Stimulated activated naive CD8-positive, alpha-beta T cell treated with anti-CD3 and anti-CD28 coated beads, Interleukin-15, Interleukin-2, amounts not matched to agents 100 ng/mL and 50 ng/mL, for 24 hours (primary cell): ENCODE data around the gene PIM1.

Experiments
- H3K27ac Mint-ChIP-seq: one replicate; pipeline ENCODE4 v1.8.0; 2021; ENCODE audit warnings: mild to moderate bottlenecking, mixed read lengths
- H3K27me3 Mint-ChIP-seq: one replicate; pipeline ENCODE4 v1.8.0; 2021; ENCODE audit warnings: mixed read lengths
- H3K36me3 Mint-ChIP-seq: one replicate; pipeline ENCODE4 v1.8.0; 2021; ENCODE audit warnings: low read depth, mixed read lengths
- H3K4me1 Mint-ChIP-seq: one replicate; pipeline ENCODE4 v1.8.0; 2021; ENCODE audit warnings: low read depth, mixed read lengths
- H3K4me3 Mint-ChIP-seq: one replicate; pipeline ENCODE4 v1.8.0; 2021; ENCODE audit warnings: mild to moderate bottlenecking, mixed read lengths
- H3K9me3 Mint-ChIP-seq: one replicate; pipeline ENCODE4 v1.8.0; 2021; ENCODE audit warnings: mixed read lengths

The PIM1 gene

DNA sequence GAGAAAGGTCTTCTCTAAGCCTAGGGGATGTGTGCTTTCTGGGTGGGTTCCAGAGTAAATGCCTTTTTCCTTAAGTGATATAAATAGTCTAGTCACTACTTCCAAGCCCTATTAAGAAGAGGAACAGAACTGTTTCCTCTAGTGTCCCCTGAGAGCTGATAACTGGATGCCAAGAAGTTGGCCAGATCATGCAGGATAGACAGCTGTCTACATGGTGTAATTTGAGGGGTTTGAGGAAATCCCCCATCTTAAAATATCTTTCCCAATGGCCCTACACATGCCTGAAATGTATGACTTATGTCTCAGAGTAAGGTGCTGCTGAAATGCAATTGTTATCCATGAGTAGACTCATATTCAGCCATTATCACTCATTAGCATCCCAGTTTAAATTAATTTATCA is 20.2 kb upstream of the PIM1 start:
- H3K27me3 Mint-ChIP-seq: no peaks in the 10 kb centered on the region
- H3K27ac Mint-ChIP-seq: peak overlapping the region; percentile 16
- H3K4me3 Mint-ChIP-seq: peak overlapping the region; percentile 9
- H3K4me1 Mint-ChIP-seq: peaks cover 29% of the 10 kb centered on the region
- no peaks in the 10 kb centered on the region for H3K36me3 Mint-ChIP-seq
- H3K9me3 Mint-ChIP-seq: no peaks in the 10 kb centered on the region

DNA sequence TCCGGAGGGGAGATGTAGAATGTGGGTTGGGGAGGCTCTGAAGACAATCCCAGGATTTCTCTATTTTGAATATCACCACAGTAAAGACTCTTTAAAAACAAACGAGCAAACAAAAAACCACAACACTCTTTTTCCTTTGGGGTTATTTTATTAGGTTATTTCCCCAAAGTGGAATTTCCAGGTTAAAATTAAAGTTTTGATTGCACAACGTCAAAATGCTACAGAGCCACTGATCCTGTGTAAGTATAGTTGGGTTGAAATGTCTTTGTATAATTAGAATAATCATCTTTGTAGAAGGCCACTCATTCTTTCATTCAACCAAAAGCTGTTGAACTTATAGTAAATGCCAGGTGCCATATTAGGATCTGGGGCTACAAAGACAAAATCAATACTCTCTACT is 19.6 kb upstream of the PIM1 start:
- H3K9me3 Mint-ChIP-seq: no peaks in the 10 kb centered on the region
- peak overlapping the region; percentile 16 for H3K27ac Mint-ChIP-seq
- H3K27me3 Mint-ChIP-seq: no peaks in the 10 kb centered on the region
- H3K4me1 Mint-ChIP-seq: peaks cover 35% of the 10 kb centered on the region
- H3K36me3 Mint-ChIP-seq: no peaks in the 10 kb centered on the region
- H3K4me3 Mint-ChIP-seq: peak overlapping the region; percentile 9

DNA sequence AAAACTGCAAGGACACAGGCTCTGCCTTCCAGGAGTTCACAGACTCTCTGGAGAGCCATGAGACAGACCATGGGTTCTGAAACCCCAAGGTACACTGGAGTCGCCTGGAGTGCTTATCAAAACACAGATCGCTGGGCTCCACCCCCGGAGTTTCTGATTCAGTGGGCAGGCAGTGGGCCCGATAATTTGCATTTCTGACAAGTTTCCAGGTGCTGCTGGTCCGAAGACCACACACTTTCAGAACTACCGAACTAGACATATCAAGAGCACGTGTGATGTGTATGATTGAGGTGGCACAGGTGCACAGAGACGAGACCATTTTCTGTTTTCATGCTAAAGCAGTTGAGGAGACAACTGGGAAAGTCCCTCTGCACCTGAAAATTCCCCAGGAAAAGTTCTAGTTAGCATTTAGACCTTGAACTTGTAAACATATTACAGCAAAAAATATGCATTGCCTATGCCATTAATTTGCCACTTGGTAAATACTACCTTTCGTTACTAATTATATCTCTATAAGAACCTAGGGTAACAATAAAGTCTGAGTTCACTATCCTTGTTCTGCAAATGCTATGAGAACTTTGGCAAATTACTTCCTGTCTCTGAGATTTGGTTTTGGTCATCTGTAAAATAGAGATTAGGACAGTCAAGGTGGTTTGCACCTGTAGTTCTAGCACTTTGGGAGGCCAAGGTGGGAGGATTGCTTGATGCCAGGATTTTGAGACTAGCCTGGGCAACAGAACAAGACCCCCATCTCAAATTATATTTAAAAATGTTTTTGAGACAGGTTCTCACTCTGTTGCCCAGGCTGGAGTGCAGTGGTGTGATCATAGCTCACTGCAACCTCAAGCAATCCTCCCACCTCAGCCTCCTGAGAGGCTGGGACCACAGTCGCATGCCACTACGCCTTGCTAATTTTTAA is 14.3 kb upstream of the PIM1 start:
- H3K27me3 Mint-ChIP-seq: no peaks in the 10 kb centered on the region
- H3K36me3 Mint-ChIP-seq: no peaks in the 10 kb centered on the region
- H3K27ac Mint-ChIP-seq: peak overlapping the region; percentile 61
- H3K9me3 Mint-ChIP-seq: no peaks in the 10 kb centered on the region
- H3K4me3 Mint-ChIP-seq: peak overlapping the region; percentile 42
- H3K4me1 Mint-ChIP-seq: peaks cover 44% of the 10 kb centered on the region

DNA sequence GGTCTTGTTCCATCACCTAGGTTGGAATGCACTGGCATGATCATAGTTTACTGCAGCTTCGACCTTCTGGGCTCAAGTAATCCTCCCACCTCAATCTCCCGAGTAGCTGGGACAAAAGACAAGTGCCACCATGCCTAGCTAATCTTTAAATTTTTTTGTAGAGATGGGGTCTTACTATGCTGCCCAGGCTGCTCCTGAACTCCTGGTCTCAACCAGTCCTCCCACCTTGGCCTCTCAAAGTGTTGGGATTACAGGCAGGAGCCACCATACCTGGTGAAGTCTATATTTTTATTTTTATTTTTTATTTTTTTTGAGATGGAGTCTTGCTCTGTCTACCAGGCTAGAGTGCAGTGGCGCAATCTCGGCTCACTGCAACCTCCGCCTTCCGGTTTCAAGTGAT is 11.4 kb upstream of the PIM1 start:
- Mint-ChIP-seq H3K9me3 (no peaks in the 10 kb centered on the region), H3K36me3 (no peaks in the 10 kb centered on the region), H3K4me3 (no peak overlapping the region), H3K27me3 (no peaks in the 10 kb centered on the region), H3K27ac (no peak overlapping the region), H3K4me1 (peaks cover 42% of the 10 kb centered on the region)

DNA sequence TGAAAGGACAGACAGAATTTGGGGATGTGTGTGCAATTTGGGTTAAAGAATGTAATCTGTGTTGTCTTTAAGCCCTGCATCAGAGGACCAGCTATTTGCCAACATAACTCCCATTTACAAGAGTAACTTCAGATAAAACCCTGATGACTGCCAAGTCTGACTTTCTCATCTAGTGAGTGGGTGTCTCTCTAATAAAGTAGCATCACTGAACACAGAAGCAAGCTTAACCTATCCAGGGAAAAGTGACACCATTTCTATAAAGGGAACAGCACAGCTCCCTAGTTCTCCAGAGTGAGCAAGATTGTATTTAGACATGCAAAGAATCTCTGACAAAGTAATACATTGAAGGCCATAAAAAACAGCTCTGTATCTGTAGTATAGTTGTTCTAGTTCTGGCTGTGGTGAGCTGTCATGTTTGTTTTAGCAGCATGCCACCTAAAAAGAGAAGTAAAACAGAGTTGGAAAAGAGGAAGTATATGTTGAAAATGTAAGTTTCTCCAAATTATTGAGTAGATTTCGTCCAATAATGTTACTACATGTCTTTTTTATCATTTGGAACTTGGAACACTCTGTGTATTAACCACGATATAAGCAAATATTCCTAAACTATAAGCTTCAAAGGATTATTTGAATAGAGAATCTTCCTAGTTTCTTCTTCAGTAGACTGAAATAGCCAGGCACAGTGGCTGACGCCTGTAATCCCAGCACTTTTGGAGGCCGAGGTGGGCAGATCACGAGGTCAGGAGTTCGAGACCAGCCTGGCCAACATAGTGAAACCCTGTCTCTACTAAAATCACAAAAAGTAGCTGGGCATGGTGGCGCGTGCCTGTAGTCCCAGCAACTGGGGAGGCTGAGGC is 8.8 kb upstream of the PIM1 start:
- Mint-ChIP-seq H3K36me3 (no peaks in the 10 kb centered on the region), H3K27me3 (no peaks in the 10 kb centered on the region), H3K27ac (peak overlapping the region; percentile 24), H3K9me3 (no peaks in the 10 kb centered on the region), H3K4me3 (no peak overlapping the region), H3K4me1 (peaks cover 22% of the 10 kb centered on the region)

DNA sequence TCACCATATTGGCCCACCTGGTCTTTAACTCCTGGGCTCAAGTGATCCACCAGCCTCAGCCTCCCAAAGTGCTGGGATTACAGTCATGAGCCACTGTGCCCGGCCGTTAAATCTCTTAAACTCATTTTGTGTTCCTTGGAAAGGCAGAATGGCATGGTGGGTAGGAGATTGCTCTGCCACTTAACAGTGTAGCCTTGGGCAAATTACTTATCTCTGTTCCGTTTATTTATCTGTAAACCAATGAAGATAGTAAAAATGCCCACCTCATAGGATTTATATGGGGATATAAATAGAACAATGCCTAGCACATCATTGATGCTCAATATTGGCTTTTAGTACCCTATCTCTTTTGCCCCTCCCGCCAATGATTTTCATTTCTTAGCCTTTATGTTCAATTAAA is 7.2 kb upstream of the PIM1 start:
- Mint-ChIP-seq H3K9me3 (no peaks in the 10 kb centered on the region), H3K27me3 (no peaks in the 10 kb centered on the region), H3K36me3 (no peaks in the 10 kb centered on the region), H3K4me1 (peaks cover 10% of the 10 kb centered on the region), H3K27ac (no peak overlapping the region), H3K4me3 (no peak overlapping the region)

DNA sequence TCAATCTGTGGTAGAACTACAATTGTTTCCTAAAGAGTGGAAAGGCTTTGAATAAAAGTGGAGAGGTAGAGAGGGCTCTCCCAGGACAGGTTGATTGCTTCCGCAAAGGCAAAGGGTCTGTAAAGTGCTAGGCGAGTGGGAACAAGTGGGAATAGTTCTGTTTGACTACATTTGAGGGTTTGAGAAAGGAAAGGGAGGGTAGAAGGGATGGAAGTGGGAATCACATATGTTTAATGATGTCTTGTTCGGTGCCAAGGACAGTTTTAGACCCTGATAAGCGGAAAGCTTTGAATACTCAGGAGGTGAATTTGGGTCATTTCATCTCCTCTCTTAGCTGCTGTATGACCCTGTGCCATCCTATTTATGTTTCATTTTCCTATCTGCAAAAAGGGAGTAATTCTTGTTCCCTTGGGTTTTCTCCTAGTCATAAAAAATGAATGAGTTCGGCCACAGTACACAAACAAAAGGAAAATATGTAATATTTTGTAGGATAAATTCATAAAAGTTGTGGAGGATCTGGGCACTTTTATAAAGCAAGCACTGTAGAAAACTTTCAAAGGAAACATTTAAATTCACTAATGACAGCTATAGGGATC is 1.7 kb upstream of the PIM1 start:
- Mint-ChIP-seq H3K9me3 (no peaks in the 10 kb centered on the region), H3K4me1 (peaks cover 27% of the 10 kb centered on the region), H3K27me3 (no peaks in the 10 kb centered on the region), H3K36me3 (peaks cover 23% of the 10 kb centered on the region), H3K27ac (peak overlapping the region; percentile 16), H3K4me3 (peak overlapping the region; percentile 87)

DNA sequence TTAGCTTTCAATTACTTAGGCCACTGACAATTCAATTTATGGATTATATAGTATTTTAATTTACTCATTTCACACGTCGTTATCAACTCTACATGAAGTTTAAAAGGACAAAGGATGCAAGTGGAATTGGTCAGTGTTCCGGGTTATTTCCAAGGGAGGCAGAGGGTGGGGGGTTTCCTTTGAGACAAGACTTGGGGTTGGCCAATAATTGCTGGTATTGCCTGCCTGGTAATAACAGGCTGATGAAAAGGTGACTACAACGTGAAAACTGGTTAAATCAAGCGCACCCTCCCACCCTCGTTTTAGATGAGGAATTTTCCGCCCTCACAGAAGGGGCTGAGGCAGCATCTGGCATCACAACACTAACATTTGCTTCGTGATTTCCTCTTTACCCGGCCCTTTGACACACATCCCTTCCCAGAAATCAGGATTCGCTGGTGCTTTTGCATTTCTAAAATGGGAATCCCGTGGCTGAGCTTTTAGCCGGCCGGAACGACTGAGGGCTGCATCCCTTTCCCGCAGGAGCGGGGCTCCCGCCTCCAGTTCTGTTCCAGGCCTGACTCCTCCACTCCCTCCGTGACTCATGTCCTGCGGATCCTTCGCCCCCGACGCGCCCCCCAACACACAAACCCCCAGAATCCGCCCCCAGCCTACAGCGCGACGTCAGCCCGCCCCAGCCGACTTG is 999 bp upstream of the PIM1 start:
- no peaks in the 10 kb centered on the region for H3K9me3 Mint-ChIP-seq
- H3K27me3 Mint-ChIP-seq: no peaks in the 10 kb centered on the region
- H3K36me3 Mint-ChIP-seq: peaks cover 30% of the 10 kb centered on the region
- peak overlapping the region; percentile 95 for H3K27ac Mint-ChIP-seq
- peaks cover 34% of the 10 kb centered on the region for H3K4me1 Mint-ChIP-seq
- H3K4me3 Mint-ChIP-seq: peak overlapping the region; percentile 87

DNA sequence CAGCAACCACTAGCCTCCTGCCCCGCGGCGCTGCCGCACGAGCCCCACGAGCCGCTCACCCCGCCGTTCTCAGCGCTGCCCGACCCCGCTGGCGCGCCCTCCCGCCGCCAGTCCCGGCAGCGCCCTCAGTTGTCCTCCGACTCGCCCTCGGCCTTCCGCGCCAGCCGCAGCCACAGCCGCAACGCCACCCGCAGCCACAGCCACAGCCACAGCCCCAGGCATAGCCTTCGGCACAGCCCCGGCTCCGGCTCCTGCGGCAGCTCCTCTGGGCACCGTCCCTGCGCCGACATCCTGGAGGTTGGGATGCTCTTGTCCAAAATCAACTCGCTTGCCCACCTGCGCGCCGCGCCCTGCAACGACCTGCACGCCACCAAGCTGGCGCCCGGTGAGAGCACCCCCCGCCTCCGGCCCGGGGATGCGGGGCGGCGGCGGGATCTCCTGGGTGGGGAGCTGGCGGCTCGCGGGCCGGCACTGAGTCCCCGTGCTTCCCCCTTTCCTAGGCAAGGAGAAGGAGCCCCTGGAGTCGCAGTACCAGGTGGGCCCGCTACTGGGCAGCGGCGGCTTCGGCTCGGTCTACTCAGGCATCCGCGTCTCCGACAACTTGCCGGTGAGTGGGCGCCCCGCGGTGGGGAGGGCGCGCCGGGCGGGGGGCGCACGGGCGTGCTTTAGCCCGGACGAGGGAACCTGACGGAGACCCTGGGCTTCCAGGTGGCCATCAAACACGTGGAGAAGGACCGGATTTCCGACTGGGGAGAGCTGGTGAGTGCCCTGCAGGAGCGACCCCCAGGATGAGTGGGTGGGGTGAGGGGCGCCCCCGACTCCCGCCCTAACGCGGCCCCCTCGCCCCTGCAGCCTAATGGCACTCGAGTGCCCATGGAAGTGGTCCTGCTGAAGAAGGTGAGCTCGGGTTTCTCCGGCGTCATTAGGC is 585 bp downstream of the PIM1 start:
- Mint-ChIP-seq H3K4me1 (peaks cover 50% of the 10 kb centered on the region), H3K36me3 (peaks cover 46% of the 10 kb centered on the region), H3K27ac (peak overlapping the region; percentile 92), H3K27me3 (no peaks in the 10 kb centered on the region), H3K4me3 (peak overlapping the region; percentile 94), H3K9me3 (no peaks in the 10 kb centered on the region)

DNA sequence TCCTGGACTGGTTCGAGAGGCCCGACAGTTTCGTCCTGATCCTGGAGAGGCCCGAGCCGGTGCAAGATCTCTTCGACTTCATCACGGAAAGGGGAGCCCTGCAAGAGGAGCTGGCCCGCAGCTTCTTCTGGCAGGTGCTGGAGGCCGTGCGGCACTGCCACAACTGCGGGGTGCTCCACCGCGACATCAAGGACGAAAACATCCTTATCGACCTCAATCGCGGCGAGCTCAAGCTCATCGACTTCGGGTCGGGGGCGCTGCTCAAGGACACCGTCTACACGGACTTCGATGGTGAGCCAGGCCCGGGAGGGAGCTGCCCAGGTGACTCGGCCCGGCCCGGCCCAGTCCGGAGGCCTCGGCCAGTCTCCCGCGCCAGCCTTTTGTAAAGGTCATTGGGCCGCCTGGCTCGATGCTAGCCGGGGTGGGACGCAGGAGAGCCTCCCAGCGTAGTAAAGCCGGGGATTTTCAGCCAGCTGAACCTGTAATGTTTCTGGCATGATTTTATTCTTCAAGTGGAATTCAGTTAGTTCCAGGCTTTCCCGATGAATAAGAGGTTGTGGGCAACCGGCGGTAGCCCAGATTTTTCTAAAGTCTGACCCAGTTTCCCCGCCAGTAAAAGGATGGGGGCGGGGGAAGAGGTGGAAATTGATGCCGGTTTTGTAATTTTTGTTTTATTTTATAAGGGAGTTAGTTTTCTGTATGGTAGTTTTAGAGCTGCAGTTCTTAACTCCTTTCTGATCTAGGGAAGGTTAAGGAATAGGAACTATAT is 1.4 kb downstream of the PIM1 start:
- Mint-ChIP-seq H3K4me1 (peaks cover 58% of the 10 kb centered on the region), H3K4me3 (peak overlapping the region; percentile 94), H3K27me3 (no peaks in the 10 kb centered on the region), H3K27ac (peak overlapping the region; percentile 92), H3K36me3 (peaks cover 51% of the 10 kb centered on the region), H3K9me3 (no peaks in the 10 kb centered on the region)

DNA sequence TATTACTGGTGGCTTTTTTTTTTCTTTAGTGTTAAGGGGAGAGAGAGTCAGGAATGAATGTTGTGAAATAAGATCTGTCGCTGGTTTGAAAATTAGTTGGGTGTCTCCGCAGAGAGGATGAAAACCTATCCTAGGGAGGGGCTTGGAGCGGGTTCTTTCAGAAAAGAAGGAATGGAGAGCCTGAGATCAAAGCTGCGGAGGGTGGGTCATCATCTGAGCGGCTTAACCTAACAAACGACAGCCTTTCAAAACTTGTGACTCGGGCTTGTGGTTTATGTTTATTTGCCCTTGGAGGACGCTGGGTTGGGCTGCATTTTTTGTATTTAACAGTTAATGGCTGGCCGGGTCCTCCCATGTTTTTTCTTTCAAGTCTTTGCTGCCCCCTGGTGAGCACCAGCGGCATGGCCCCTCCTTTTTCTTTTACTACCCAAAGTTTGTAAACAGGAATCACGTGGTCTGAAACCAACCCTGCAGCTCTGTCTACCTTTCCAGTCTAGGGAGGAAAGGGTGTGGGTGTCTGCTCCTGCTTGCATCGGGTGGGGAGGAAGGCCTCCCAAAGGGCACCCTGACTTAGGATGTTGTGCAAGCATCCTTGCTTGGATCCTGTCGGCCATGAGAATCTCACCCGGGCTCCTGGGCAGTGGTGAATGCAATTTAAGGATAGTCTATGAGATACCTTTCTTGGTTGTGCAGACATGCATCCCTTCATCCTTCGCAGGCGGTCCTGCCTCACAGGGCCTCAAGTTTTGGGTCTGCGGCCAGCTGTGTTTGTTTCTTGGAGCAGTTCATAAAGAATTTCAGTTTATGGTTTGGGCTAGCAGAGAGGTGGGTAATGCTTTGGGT is 2.2 kb downstream of the PIM1 start:
- no peaks in the 10 kb centered on the region for H3K9me3 Mint-ChIP-seq
- peaks cover 56% of the 10 kb centered on the region for H3K36me3 Mint-ChIP-seq
- H3K4me3 Mint-ChIP-seq: peak overlapping the region; percentile 94
- H3K4me1 Mint-ChIP-seq: peaks cover 66% of the 10 kb centered on the region
- no peaks in the 10 kb centered on the region for H3K27me3 Mint-ChIP-seq
- H3K27ac Mint-ChIP-seq: peak overlapping the region; percentile 92

DNA sequence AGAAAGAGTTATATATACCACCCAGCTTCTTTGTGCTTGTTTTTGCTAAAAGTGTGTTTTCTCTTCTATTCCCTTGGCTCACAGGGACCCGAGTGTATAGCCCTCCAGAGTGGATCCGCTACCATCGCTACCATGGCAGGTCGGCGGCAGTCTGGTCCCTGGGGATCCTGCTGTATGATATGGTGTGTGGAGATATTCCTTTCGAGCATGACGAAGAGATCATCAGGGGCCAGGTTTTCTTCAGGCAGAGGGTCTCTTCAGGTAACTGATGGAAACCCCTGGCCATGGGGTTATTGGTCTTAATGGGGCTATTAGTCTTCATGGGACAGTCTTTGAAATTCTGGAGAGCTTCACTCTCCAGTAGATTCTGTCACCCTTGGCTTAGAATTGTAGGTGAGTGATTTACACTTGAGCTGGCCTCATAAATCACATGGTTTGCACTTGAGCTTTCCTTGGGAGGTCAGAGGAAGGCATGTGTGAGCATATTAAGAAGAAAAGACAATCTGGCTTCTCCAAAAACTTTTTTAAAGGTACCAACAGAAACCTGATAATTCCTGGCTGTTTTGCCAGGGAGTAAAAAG is 3.0 kb downstream of the PIM1 start:
- peaks cover 73% of the 10 kb centered on the region for H3K4me1 Mint-ChIP-seq
- H3K4me3 Mint-ChIP-seq: peak overlapping the region; percentile 94
- H3K9me3 Mint-ChIP-seq: no peaks in the 10 kb centered on the region
- H3K36me3 Mint-ChIP-seq: peaks cover 59% of the 10 kb centered on the region
- peak overlapping the region; percentile 92 for H3K27ac Mint-ChIP-seq
- H3K27me3 Mint-ChIP-seq: no peaks in the 10 kb centered on the region
